ENCODE measurements around the gene KCNK6. TPM values are rescaled to one million over a fixed set of nuclear protein-coding genes. Genes with fewer than 3 reads are reported as not detected.
"Not testable (repeated sequence)": the region's sequence is repeated elsewhere in the genome, so short reads cannot be mapped to it uniquely, and the experiment has no call there.

Gene KCNK6
- total RNA-seq, 2 experiments from 2014 or later: 9.2 to 10.3 TPM

DNA sequence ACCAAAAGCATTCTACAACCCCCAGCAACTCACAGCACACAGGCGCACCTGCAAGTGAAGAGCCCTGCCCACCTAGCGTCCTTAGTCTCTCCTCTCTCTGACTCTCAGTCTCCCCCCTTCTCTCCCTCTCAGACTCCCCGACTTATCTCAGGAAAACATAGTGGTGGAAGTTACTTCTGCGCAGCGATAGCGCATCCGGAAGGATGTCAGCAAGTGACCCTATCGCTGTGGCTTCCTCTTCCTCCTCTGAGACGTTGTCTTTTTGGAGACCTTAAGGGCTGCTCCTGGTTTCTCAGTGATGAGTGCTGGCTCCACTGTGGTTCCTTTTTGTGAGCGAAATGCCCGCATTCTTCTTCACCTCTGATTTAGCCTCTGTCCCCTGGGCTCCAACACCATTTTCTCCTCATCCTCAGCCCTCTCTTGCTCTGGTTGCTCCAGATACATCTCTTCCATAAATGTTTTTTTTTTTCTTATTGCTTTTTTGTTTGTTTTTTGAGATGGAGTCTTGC, 2.5 kb upstream of the KCNK6 start:
- POLR2A ChIA-PET: no interaction called here
- CTCF ChIA-PET: interaction anchor here (3.1 kb wide), 1 partner anchor 19 kb away, joined by 19 read pairs; the partner anchor contains the start of gene CATSPERG

DNA sequence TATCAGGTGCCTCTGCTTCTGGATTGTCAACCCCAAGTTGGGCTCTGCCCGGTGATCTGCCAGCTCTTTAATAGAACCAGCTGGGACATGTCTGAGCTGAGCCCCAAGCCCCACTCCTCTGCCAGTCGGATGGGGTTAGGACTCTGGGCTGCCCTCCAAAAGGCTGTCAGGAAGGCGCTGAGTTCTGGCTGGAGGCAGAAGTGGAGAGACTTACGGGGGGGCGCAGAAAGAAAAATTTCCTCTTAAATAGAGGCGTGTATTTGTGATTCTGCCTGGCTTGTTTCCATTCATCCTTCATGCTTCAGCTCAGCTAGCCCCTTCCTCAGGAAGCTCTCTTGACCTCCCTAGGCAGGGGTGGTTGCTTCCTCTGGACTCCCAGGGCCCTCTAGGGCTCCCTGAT, 985 bp upstream of the KCNK6 start:
- ChIA-PET CTCF (interaction anchor here (0.7 to 3.2 kb wide), 5 partner anchors 17 to 84 kb away, joined by 3 to 19 read pairs (median 7); partner anchors contain the start of genes CATSPERG and PSMD8), POLR2A (no interaction called here)

DNA sequence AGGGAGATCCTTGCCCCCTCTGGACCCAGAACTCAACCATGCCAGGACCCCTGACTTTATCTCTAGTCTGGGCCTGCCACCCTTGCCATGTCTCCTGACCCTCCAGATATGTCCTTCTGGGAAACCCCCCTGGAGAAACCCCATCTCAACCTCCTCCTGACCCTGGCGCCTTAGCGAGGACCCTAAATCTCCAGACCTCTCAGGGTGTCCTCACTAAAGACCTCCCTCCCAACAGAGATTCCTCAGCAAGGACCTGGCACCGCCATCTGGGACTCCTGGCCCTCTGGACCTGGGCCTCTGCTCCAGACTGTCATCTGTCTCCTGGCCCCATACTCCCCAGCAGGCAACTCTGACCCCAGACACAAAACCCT, 1.3 kb downstream of the KCNK6 start:
- ChIA-PET CTCF (interaction anchor here (3.2 kb wide), 1 partner anchor 77 kb away, joined by 13 read pairs; no protein-coding TSS in a partner anchor), POLR2A (no interaction called here)

- POLR2A ChIA-PET: no interaction called here
- CTCF ChIA-PET: interaction anchor here (1.1 kb wide), 1 partner anchor 78 kb away, joined by 5 read pairs; no protein-coding TSS in a partner anchor
Observed at GRCh38 chr19:38321646-38322196, 2.1 kb downstream of the KCNK6 start.

GRCh38 chr19:38323291-38323690, 3.6 kb downstream of the KCNK6 start:
- POLR2A ChIA-PET: no interaction called here
- CTCF ChIA-PET: no interaction called here

- POLR2A ChIA-PET: no interaction called here
- CTCF ChIA-PET: no interaction called here
Observed at GRCh38 chr19:38324431-38324830, 4.8 kb downstream of the KCNK6 start.

- POLR2A ChIA-PET: no interaction called here
- CTCF ChIA-PET: interaction anchor here (0.5 to 1.2 kb wide), 2 partner anchors 8 to 9 kb away, joined by 3 to 5 read pairs; no protein-coding TSS in a partner anchor
Observed at GRCh38 chr19:38326591-38326990, 6.9 kb downstream of the KCNK6 start.

GRCh38 chr19:38329651-38330050, 10.0 kb downstream of the KCNK6 start:
- POLR2A ChIA-PET: interaction anchor here (0.7 kb wide), 1 partner anchor 1799 kb away, joined by 3 read pairs; no protein-coding TSS in a partner anchor
- CTCF ChIA-PET: no interaction called here

GRCh38 chr19:38331728-38332127, 12.1 kb downstream of the KCNK6 start:
- CTCF ChIA-PET: interaction anchor here (0.7 to 2.0 kb wide), 3 partner anchors 88 to 104 kb away, joined by 3 to 9 read pairs (median 3); no protein-coding TSS in a partner anchor
- POLR2A ChIA-PET: no interaction called here

- ChIA-PET POLR2A (no interaction called here), CTCF (interaction anchor here (2.0 kb wide), 1 partner anchor 89 kb away, joined by 9 read pairs; no protein-coding TSS in a partner anchor)
Observed at GRCh38 chr19:38333245-38333644, 13.6 kb downstream of the KCNK6 start.

DNA sequence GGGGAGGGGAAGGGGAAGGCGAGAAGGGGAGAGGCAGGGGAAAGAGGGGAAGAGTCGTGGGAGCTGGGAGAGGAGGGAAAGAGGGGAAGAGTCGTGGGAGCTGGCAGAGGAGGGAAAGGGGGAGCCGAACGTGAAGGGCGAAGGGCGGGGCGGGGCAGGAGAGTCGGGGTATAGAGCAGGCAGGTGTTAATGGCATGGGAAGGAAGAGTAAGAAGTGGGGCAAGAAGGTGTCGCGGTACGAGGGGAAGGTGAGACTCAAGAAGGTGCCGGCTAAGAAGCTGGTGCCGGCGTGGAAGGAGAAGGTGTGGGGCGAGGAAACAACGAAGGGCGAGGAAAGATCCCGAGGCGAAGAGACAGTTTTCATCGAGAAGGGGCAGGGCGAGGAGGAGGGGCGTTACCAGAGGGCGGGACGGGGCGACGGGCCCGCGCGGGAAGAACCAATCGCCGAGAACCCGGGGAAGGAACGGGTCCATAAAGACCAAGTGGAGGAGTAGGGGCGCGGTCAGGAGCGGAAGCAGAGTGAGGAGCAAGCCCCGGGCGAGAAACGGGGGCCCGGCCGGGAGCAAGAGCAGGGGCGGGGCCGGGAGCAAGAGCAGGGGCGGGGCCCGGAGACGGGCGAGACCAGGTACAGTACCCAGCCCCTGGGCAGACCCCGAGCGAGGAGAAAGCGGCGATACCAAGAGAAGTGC, 16.4 kb downstream of the KCNK6 start:
- CTCF ChIA-PET: interaction anchor here (0.7 to 3.8 kb wide), 12 partner anchors 17 to 429 kb away, joined by 3 to 19 read pairs (median 8); partner anchors contain the start of genes GGN, KCNK6, PSMD8 and SIPA1L3
- POLR2A ChIA-PET: interaction anchor here (0.5 to 1.4 kb wide), 4 partner anchors 38 to 428 kb away, joined by 3 to 10 read pairs (median 6); partner anchors contain the start of genes ACTN4 and PSMD8

DNA sequence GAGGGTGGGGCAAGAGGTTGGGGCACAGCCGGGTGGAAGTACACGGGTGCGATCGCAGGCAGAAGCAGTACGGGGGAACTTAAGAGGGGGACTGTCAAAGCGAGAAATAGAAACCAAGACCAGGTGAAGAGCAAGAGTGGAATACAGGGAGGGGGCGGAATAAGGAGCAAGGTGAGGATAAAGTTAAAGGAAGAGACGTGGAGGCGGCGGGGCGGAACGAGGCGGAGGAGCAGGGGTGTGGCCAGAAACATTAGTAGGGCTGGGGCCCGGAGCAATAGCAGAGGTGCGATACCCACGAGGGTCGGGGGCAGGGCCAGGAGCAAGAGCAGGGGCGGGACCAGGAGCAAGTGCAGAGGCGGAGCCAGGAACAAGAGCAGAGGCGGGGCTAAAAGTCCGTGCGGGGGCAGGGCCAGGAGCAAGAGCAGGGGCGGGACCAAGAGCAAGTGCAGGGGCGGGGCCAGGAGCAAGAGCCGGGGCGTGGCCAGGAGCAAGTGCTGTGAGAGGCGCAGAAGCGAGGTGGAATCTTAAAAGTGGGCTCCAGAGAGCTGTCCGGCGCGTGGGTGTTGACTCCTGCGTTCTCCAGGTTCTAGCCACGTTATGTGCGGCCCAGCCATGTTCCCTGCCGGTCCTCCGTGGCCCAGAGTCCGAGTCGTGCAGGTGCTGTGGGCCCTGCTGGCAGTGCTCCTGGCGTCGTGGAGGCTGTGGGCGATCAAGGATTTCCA, 17.2 kb downstream of the KCNK6 start:
- CTCF ChIA-PET: interaction anchor here (0.9 to 3.8 kb wide), 8 partner anchors 18 to 430 kb away, joined by 3 to 19 read pairs (median 8); partner anchors contain the start of genes FAM98C, GGN, KCNK6 and PSMD8
- POLR2A ChIA-PET: interaction anchor here (0.6 to 1.4 kb wide), 2 partner anchors 37 to 1108 kb away, joined by 4 to 9 read pairs; partner anchors contain the start of gene PSMD8

DNA sequence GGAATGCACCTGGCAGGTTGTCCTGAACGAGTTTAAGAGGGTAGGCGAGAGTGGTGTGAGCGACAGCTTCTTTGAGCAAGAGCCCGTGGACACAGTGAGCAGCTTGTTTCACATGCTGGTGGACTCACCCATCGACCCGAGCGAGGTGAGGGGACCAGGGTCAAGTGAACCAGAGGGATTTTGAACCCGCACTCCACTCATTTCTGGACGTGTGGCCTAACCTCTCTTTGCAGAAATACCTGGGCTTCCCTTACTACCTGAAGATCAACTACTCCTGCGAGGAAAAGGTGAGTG, 17.7 kb downstream of the KCNK6 start:
- CTCF ChIA-PET: interaction anchor here (1.5 to 3.8 kb wide), 3 partner anchors 37 to 93 kb away, joined by 3 to 15 read pairs (median 8); partner anchors contain the start of genes FAM98C and PSMD8
- POLR2A ChIA-PET: no interaction called here

DNA sequence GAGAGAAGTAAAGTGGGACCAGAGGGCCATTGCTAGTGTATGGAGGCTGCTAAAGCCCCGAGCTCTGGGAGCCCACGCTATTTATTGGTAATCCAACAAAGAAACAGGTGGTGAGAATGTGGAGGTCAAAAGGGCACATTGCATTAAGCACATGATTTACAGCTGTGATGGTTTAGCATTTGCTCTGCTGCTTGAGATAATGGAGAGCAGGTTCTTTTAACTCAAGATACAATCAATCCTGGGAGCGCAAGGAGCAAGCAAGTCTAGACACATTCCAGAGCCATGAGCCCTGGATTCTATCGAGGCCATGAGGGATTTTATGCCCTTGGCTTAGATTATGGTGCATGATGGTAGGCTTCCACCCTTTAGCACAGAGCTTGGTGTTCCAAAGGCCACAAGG, 19.4 kb downstream of the KCNK6 start:
- CTCF ChIA-PET: interaction anchor here (0.6 kb wide), 1 partner anchor 25 kb away, joined by 3 read pairs; no protein-coding TSS in a partner anchor
- POLR2A ChIA-PET: not testable (repeated sequence)

DNA sequence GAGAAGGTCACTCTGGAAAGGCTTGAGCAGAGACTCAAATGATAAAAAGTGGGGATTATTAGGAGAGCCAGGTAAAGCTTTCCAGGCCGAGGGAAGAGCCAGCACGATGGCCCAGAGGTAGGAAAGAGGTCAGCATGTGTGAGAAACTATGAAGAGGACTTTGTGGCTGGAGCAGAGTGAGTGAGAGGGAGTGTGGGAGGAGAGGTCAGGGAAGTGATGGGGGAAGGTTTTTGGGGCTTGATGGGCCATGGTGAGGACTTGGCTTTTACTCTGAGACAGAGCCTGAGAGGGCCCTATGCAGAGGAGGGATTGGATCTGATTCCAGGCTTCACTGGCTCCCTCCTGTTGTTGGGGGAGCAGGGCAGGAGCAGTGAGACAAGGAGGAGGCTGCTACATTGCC, 21.3 kb downstream of the KCNK6 start:
- CTCF ChIA-PET: no interaction called here
- POLR2A ChIA-PET: no interaction called here

DNA sequence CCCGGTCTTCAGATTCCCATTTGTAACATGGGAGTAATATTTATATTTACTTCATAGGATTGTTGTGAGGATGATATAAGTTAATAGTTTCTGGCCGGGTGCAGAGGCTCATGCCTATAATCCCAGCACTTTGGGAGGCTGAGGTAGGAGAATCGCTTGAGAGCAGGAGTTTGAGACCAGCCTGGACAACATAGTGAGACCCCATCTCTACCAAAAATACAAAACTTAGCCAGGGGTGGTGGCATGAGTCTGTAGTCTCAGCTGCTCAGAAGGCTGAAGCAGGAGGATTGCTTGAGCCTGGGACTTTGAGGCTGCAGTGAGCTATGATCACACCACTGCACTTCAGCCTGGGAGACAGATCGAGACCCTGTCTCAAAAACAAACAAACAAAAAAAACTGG, 27.2 kb downstream of the KCNK6 start:
- ChIA-PET POLR2A (no interaction called here), CTCF (interaction anchor here (1.8 kb wide), 1 partner anchor 103 kb away, joined by 3 read pairs; no protein-coding TSS in a partner anchor)

GRCh38 chr19:38350883-38351282, 31.2 kb downstream of the KCNK6 start:
- ChIA-PET CTCF (no interaction called here), POLR2A (no interaction called here)

DNA sequence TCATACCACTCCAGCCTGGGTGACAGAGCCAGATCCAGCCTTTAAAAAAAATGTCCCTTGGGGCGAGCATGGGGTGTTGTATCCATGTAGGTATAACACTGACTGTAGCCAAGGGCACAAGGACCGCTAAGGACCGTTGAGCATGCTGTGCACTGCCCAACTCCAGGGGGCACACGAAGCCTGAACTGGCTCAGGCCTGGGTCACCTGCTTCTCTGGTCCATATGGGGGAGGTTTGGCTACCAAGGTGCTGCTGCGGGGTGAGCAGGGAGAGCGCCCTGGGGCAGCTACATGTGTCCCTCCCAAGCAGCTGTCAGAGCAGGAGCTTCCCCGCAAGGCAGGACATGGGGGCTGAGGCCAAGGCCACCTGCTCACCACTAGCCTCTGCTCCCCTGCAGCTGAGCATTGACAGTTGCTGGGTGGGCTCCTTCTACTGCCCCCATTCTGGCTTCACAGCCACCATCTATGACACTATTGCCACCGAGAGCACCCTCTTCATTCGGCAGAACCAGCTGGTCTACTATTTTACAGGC, 32.3 kb downstream of the KCNK6 start:
- ChIA-PET CTCF (no interaction called here), POLR2A (no interaction called here)

- CTCF ChIA-PET: no interaction called here
- POLR2A ChIA-PET: interaction anchor here (0.6 kb wide), 1 partner anchor 244 kb away, joined by 7 read pairs; no protein-coding TSS in a partner anchor
Observed at GRCh38 chr19:38352611-38353010, 33.0 kb downstream of the KCNK6 start.

Data from activated CD8-positive, alpha-beta memory T cell treated with anti-CD3 and anti-CD28 coated beads for 36 hours (primary cell).